ENCODE measurements around the gene ANKRD53.

- TF ChIP-seq, protein P1, sequence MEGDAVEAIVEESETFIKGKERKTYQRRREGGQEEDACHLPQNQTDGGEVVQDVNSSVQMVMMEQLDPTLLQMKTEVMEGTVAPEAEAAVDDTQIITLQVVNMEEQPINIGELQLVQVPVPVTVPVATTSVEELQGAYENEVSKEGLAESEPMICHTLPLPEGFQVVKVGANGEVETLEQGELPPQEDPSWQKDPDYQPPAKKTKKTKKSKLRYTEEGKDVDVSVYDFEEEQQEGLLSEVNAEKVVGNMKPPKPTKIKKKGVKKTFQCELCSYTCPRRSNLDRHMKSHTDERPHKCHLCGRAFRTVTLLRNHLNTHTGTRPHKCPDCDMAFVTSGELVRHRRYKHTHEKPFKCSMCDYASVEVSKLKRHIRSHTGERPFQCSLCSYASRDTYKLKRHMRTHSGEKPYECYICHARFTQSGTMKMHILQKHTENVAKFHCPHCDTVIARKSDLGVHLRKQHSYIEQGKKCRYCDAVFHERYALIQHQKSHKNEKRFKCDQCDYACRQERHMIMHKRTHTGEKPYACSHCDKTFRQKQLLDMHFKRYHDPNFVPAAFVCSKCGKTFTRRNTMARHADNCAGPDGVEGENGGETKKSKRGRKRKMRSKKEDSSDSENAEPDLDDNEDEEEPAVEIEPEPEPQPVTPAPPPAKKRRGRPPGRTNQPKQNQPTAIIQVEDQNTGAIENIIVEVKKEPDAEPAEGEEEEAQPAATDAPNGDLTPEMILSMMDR (IDR thresholded peaks at IDR 0.05): no peak
- no peak for TF ChIP-seq POLR2A (IDR thresholded peaks at IDR 0.05)
- TF ChIP-seq POLR2AphosphoS5 (IDR thresholded peaks at IDR 0.05): no peak
- TF ChIP-seq EP300 (IDR thresholded peaks at IDR 0.05): no peak
These were observed 35.1 kb upstream of the ANKRD53 start for GRCh38 chr2:70943205-70943871.

All from gastroesophageal sphincter (tissue), 3 donors.